Measurements from ENCODE around the gene CNTNAP2. TPM values are rescaled to one million over a fixed set of nuclear protein-coding genes. Genes with fewer than 3 reads are reported as not detected.

CNTNAP2 gene
- total and polyA plus RNA-seq, 8 donors = 0.94 to 42.5 (median 38.6) TPM

- H3K36me3 ChIP-seq = no peaks in the 10 kb centered on the region
- no peaks in the 10 kb centered on the region for H3K27me3 ChIP-seq
- H3K4me3 ChIP-seq = no peak overlapping the region
- H3K27ac ChIP-seq = no peak overlapping the region
- no peak for ATAC-seq
- no peaks in the 10 kb centered on the region for H3K4me1 ChIP-seq
- DNase-seq = no peak
- intact Hi-C loops (cut with DNase I) = no loop called here
- TF ChIP-seq CTCF (IDR thresholded peaks at IDR 0.05) = no peak
- peaks cover 0 to 2% of the 10 kb centered on the region in 2 donors for H3K9me3 ChIP-seq
Observed at GRCh38 chr7:147651601-147652000, 1535.0 kb downstream of the CNTNAP2 start.

- no peak for ATAC-seq
- no peaks in the 10 kb centered on the region for H3K9me3 ChIP-seq
- intact Hi-C loops (cut with DNase I) = no loop called here
- no peak for TF ChIP-seq CTCF (IDR thresholded peaks at IDR 0.05)
- no peaks in the 10 kb centered on the region for H3K4me1 ChIP-seq
- H3K27ac ChIP-seq = no peak overlapping the region
- H3K27me3 ChIP-seq = no peaks in the 10 kb centered on the region
- no peak for DNase-seq
- no peaks in the 10 kb centered on the region for H3K36me3 ChIP-seq
- no peak overlapping the region for H3K4me3 ChIP-seq
Observed at GRCh38 chr7:147653456-147653855, 1536.9 kb downstream of the CNTNAP2 start.

- TF ChIP-seq CTCF (IDR thresholded peaks at IDR 0.05) = no peak
Observed at GRCh38 chr7:147658392-147658967, 1541.9 kb downstream of the CNTNAP2 start.

DNA sequence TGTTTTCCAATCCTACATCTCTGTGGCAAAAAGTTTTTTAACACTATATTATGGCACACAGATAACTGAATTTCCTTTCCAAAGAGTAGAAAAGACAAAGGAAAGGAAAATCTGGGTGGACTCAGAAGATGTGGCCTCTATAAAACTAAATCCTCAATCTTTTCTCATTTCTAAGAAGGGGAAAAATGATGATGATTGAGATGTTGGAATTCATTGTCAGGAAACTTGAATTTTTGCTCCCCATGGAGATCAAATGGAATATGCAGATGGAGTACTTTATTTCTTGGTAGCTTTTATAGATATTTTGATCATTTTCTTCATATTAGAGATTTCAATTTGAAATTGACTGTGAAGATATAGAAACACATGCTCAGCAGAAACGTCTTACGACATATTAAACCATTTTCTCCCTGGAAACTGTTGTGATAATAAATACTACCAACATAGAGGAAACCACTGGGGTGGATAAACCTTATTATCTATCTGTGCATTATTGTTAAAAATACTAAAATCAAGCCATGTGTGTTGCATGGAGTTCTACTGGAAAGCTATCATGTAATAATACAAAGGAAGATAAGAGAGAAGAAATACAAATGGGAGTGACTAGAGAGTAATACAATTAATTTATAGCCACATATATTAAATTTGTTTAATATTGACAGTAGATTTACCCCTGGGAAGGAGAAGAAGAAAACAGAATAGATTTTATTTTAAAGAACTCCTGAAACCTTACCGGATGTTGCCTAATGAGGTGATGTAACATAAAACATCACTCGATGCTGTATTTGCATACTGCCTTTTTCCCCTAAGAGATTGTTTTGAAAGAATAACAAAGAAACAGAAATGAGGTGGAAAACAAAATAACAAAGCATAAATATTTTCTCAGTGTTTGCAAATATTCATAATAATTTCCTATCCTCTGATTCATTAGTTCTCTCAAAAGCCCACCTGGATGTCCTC lies 1542.7 kb downstream of the CNTNAP2 start:
- intact Hi-C loops (cut with DNase I) = no loop called here
- no peak for TF ChIP-seq CTCF (IDR thresholded peaks at IDR 0.05)
- no peaks in the 10 kb centered on the region for H3K27me3 ChIP-seq
- H3K36me3 ChIP-seq = no peaks in the 10 kb centered on the region
- H3K27ac ChIP-seq = no peak overlapping the region
- peak in 1 of 4 donors; percentile 69 for DNase-seq
- H3K4me1 ChIP-seq = no peaks in the 10 kb centered on the region
- no peak for ATAC-seq
- no peak overlapping the region for H3K4me3 ChIP-seq
- H3K9me3 ChIP-seq = peaks cover 0 to 3% of the 10 kb centered on the region in 2 donors

More at GRCh38 chr7:147658392-147658967, 1541.9 kb downstream of the CNTNAP2 start:
- H3K9me3 ChIP-seq = peaks cover 0 to 2% of the 10 kb centered on the region in 2 donors
- intact Hi-C loops (cut with DNase I) = no loop called here
- no peak overlapping the region for H3K27ac ChIP-seq
- DNase-seq (peak in 1 of 4 donors; percentile 40), ATAC-seq (no peak)
- no peak overlapping the region for H3K4me3 ChIP-seq
- no peaks in the 10 kb centered on the region for H3K4me1 ChIP-seq
- no peaks in the 10 kb centered on the region for H3K36me3 ChIP-seq
- H3K27me3 ChIP-seq = no peaks in the 10 kb centered on the region

- Histone ChIP-seq H3K4me3 (no peak overlapping the region), H3K27ac (no peak overlapping the region), H3K9me3 (peaks cover 0 to 7% of the 10 kb centered on the region in 2 donors), H3K4me1 (no peaks in the 10 kb centered on the region), H3K36me3 (no peaks in the 10 kb centered on the region), H3K27me3 (no peaks in the 10 kb centered on the region)
- TF ChIP-seq CTCF (IDR thresholded peaks at IDR 0.05) = no peak
- DNase-seq (no peak), ATAC-seq (no peak)
- intact Hi-C loops (cut with DNase I) = no loop called here
Observed at GRCh38 chr7:147664541-147664940, 1547.9 kb downstream of the CNTNAP2 start.

Data from left lung (tissue), 10 donors.